H1 (cell line): ENCODE measurements around the gene PIGM. TPM values are rescaled to one million over a fixed set of nuclear protein-coding genes. Genes with fewer than 3 reads are reported as not detected.

ENCODE experiments used
- CTCF ChIA-PET: fragments of 300-600 bp; sonication (Branson Sonifier 250); formaldehyde crosslinking; loops from one replicate; lab custom pipeline; 2021; ENCODE audit not compliant: partially characterized antibody; lab: Charles Lee
- POLR2A ChIA-PET: fragments of 300-600 bp; sonication (Branson Sonifier 250); formaldehyde crosslinking; loops from one replicate; lab custom pipeline; 2021; ENCODE audit warnings: inconsistent platforms; ENCODE audit not compliant: partially characterized antibody; lab: Charles Lee
- DNase-seq, 2 experiments: peaks; one replicate each; pipeline versions ENCODE4 v3.0.0 to v3.0.0-alpha.2; 2010 to 2022; ENCODE audit warnings: low spot score in 2 of 2, low read depth in 1 of 2, mixed read lengths in 1 of 2
- FAIRE-seq: peaks from 2 replicates; lab custom pipeline; 2011; peaks lifted over from hg19 to GRCh38; lab: Jason Lieb, UNC
- H2AFZ ChIP-seq: 2 replicates; pipeline ENCODE4 v1.8.1; 2012; ENCODE audit warnings: low read length, inconsistent platforms
- H2AK5ac ChIP-seq: 2 replicates; pipeline ENCODE4 v1.6.1; 2013; ENCODE audit warnings: low read depth, low read length
- H2BK120ac ChIP-seq: replicated peaks from 2 replicates; pipeline ENCODE3; 2013; ENCODE audit warnings: low read depth, low read length, inconsistent platforms
- H2BK12ac ChIP-seq: 2 replicates; pipeline ENCODE4 v1.6.1; 2013; ENCODE audit warnings: low read depth, low read length
- H2BK15ac ChIP-seq: 2 replicates; pipeline ENCODE4 v1.6.1; 2013; ENCODE audit warnings: low read length
- H2BK20ac ChIP-seq: 2 replicates; pipeline ENCODE4 v1.6.1; 2013; ENCODE audit warnings: low read length
- H2BK5ac ChIP-seq: 2 replicates; pipeline ENCODE4 v1.6.1; 2013; ENCODE audit warnings: low read depth, low read length
- H3K14ac ChIP-seq: 2 replicates; pipeline ENCODE4 v1.6.1; 2013; ENCODE audit warnings: inconsistent platforms; ENCODE audit not compliant: insufficient read length
- H3K18ac ChIP-seq: 2 replicates; pipeline ENCODE4 v1.6.1; 2013; ENCODE audit warnings: low read length; ENCODE audit errors: extremely low read depth
- H3K23ac ChIP-seq: 2 replicates; pipeline ENCODE4 v1.6.1; 2013; ENCODE audit warnings: inconsistent platforms; ENCODE audit not compliant: insufficient read length
- H3K23me2 ChIP-seq: 2 replicates; pipeline ENCODE4 v1.6.1; 2013; ENCODE audit warnings: low read depth, low read length
- H3K27ac ChIP-seq: 2 replicates; pipeline ENCODE4 v1.6.1; 2011; ENCODE audit warnings: low read depth, low read length, inconsistent platforms
- H3K27me3 ChIP-seq, 4 experiments: replicated peaks in 1 of 4; 1 replicate in 1 of 4; 2 replicates in 3 of 4; pipeline versions ENCODE4 v1.6.1 to v1.8.1; 2011 to 2013; ENCODE audit warnings: low read length in 3 of 4, mild to moderate bottlenecking in 3 of 4, inconsistent platforms in 2 of 4, mixed read lengths in 2 of 4, moderate library complexity in 1 of 4; ENCODE audit not compliant: control insufficient read depth in 3 of 4, insufficient read depth in 3 of 4; ENCODE audit errors: extremely low read depth in 1 of 4
- H3K36me3 ChIP-seq, 4 experiments: 2 replicates each; pipeline versions ENCODE4 v1.6.1 to v1.8.1; 2011 to 2013; ENCODE audit warnings: mild to moderate bottlenecking in 4 of 4, low read length in 3 of 4, moderate library complexity in 2 of 4, control low read depth in 1 of 4, inconsistent platforms in 1 of 4; ENCODE audit not compliant: insufficient read depth in 4 of 4, control insufficient read depth in 2 of 4
- H3K4ac ChIP-seq: replicated peaks from 2 replicates; pipeline ENCODE3; 2013; ENCODE audit warnings: low read length, low read depth, mixed read lengths, inconsistent platforms; ENCODE audit not compliant: insufficient read length
- H3K4me1 ChIP-seq, 4 experiments: replicated peaks in 1 of 4; 1 replicate in 1 of 4; 2 replicates in 3 of 4; pipeline versions ENCODE4 v1.6.1 to v1.8.1; 2011 to 2013; ENCODE audit warnings: low read length in 3 of 4, inconsistent platforms in 2 of 4, mixed read lengths in 1 of 4; ENCODE audit not compliant: insufficient read depth in 4 of 4, control insufficient read depth in 3 of 4
- H3K4me2 ChIP-seq, 2 experiments: 2 replicates each; pipeline versions ENCODE4 v1.6.1 to v1.8.1; 2011 to 2013; ENCODE audit warnings: low read depth in 2 of 2, low read length in 2 of 2, control low read depth in 1 of 2, inconsistent platforms in 1 of 2, mild to moderate bottlenecking in 1 of 2; ENCODE audit not compliant: insufficient read depth in 1 of 2
- H3K4me3 ChIP-seq, 4 experiments: fragments of 200-600, 300-600 bp in 1 of 4; sonication (generic), shearing (Covaris generic), sonication (Bioruptor Twin) in 1 of 4; 2 replicates each; pipeline versions ENCODE4 v1.5.1 to v1.8.1; 2011 to 2016; ENCODE audit warnings: low read length in 4 of 4, low read depth in 3 of 4, control low read depth in 2 of 4, inconsistent platforms in 2 of 4, mild to moderate bottlenecking in 2 of 4, mixed read lengths in 1 of 4, moderate library complexity in 1 of 4; ENCODE audit not compliant: insufficient read depth in 2 of 4; ENCODE audit errors: extremely low read depth in 1 of 4
- H3K56ac ChIP-seq: replicated peaks from 2 replicates; pipeline ENCODE3; 2013; ENCODE audit warnings: low read depth, mild to moderate bottlenecking, mixed read lengths, low read length, inconsistent platforms; ENCODE audit not compliant: insufficient read length
- H3K79me1 ChIP-seq: 2 replicates; pipeline ENCODE4 v1.6.1; 2013; ENCODE audit warnings: low read depth, low read length, control low read depth
- H3K79me2 ChIP-seq, 2 experiments: 2 replicates each; pipeline versions ENCODE4 v1.6.1 to v1.8.1; 2012 to 2013; ENCODE audit warnings: low read length in 2 of 2, mild to moderate bottlenecking in 2 of 2, inconsistent platforms in 1 of 2; ENCODE audit not compliant: insufficient read depth in 2 of 2, control insufficient read depth in 1 of 2
- H3K9ac ChIP-seq, 4 experiments: replicated peaks in 1 of 4; 1 replicate in 1 of 4; 2 replicates in 3 of 4; pipeline versions ENCODE4 v1.6.1 to v1.8.1; 2011 to 2013; ENCODE audit warnings: low read depth in 3 of 4, low read length in 3 of 4, control low read depth in 2 of 4, mild to moderate bottlenecking in 2 of 4, moderate library complexity in 2 of 4, inconsistent platforms in 1 of 4; ENCODE audit errors: extremely low read depth in 1 of 4
- H3K9me3 ChIP-seq, 2 experiments: 2 replicates each; pipeline versions ENCODE4 v1.6.1 to v1.8.1; 2012 to 2013; ENCODE audit warnings: mild to moderate bottlenecking in 2 of 2, moderate library complexity in 2 of 2, control low read depth in 1 of 2, inconsistent platforms in 1 of 2, low read depth in 1 of 2, low read length in 1 of 2, mixed read lengths in 1 of 2; ENCODE audit not compliant: insufficient read depth in 2 of 2
- H4K20me1 ChIP-seq, 2 experiments: replicated peaks in 1 of 2; 2 replicates each; pipeline versions ENCODE3 to v1.8.1; 2011 to 2013; ENCODE audit warnings: inconsistent platforms in 2 of 2, low read length in 2 of 2, mild to moderate bottlenecking in 1 of 2; ENCODE audit not compliant: insufficient read depth in 2 of 2, control insufficient read depth in 1 of 2
- H4K5ac ChIP-seq: 2 replicates; pipeline ENCODE4 v1.6.1; 2013; ENCODE audit warnings: low read length, low read depth, mixed read lengths, inconsistent platforms; ENCODE audit not compliant: insufficient read length
- H4K8ac ChIP-seq: 2 replicates; pipeline ENCODE4 v1.8.0; 2013; ENCODE audit warnings: mild to moderate bottlenecking, moderate library complexity, low read length, inconsistent platforms; ENCODE audit not compliant: insufficient read depth; ENCODE audit errors: extremely low read depth
- H4K91ac ChIP-seq: replicated peaks from 2 replicates; pipeline ENCODE3; 2013; ENCODE audit warnings: low read length, mixed read lengths, inconsistent platforms; ENCODE audit not compliant: insufficient read length
- ASH2L ChIP-seq: fragments of 200-600, 300-600 bp; sonication (generic); IDR thresholded peaks from one replicate; pipeline ENCODE4 v1.7.1; 2017; ENCODE audit warnings: low read length
- HDAC6 ChIP-seq: IDR thresholded peaks from one replicate; pipeline ENCODE4 v1.7.1; 2012; ENCODE audit warnings: low read depth, mild to moderate bottlenecking, inconsistent platforms, low read length, moderate library complexity
- PHF8 ChIP-seq: fragments of 200-600 bp; sonication (generic); conservative IDR thresholded peaks from 2 replicates; pipeline ENCODE4 v1.7.1; 2012; ENCODE audit warnings: low read depth, mild to moderate bottlenecking, inconsistent platforms, low read length, moderate library complexity
- RAD21 ChIP-seq, 2 experiments: IDR thresholded peaks in 1 of 2; conservative IDR thresholded peaks in 1 of 2; 2 replicates each; pipeline ENCODE4 v1.6.1; 2011; ENCODE audit warnings: low read depth in 2 of 2, low read length in 2 of 2, improper control_type of control experiment in 1 of 2, inconsistent platforms in 1 of 2, mild to moderate bottlenecking in 1 of 2, moderate library complexity in 1 of 2
- SIRT6 ChIP-seq: IDR thresholded peaks from one replicate; pipeline ENCODE4 v1.7.1; 2012; ENCODE audit warnings: low read length, inconsistent platforms
- SUZ12 ChIP-seq: fragments of 200-600 bp; sonication (generic); IDR thresholded peaks from 2 replicates; pipeline ENCODE4 v1.6.1; 2012; ENCODE audit warnings: mild to moderate bottlenecking, inconsistent platforms, low read length, moderate library complexity, mixed read lengths
- YY1 ChIP-seq: IDR thresholded peaks from 2 replicates; pipeline ENCODE4 v1.6.1; 2011; ENCODE audit warnings: low read depth, mild to moderate bottlenecking, low read length
- WGBS, 2 experiments: shearing (Covaris generic) in 1 of 2; methylation state at CpG; one replicate each; pipeline versions ENCODE4 v1.1.6 to v1.1.7; 2013 to 2015; ENCODE audit warnings: low lambda C conversion rate in 2 of 2, mixed read lengths in 2 of 2, inconsistent platforms in 1 of 2, low coverage in 1 of 2, missing lambda C conversion rate in 1 of 2; ENCODE audit not compliant: insufficient replicate concordance in 2 of 2, insufficient coverage in 1 of 2, insufficient read length in 1 of 2; ENCODE audit errors: extremely low coverage in 1 of 2, missing lambda C conversion rate in 1 of 2; 5-methylcytosine and 5-hydroxymethylcytosine counted together
- polyA plus RNA-seq, 7 experiments: library from polyadenylated mRNA; depleted of rRNA in 3 of 7; stranded (reverse) in 5 of 7; unstranded in 2 of 7; fragments of >200 nt in 5 of 7; fragments of 200-250 nt in 2 of 7; gene quantifications; 1 replicate in 5 of 7; 2 replicates in 1 of 7; 4 replicates in 1 of 7; pipeline versions ENCODE4 v1.2.1 to v1.2.3, GENCODE V29; 2011 to 2013; ENCODE audit warnings: missing spikeins in 2 of 7, mixed read lengths in 2 of 7
- total RNA-seq: library from RNA; stranded (reverse); fragmentation: NEBNext Ultra II Directional; extraction: Animal tissue kit (Norgen Biotek cat#: 25700); gene quantifications from 2 replicates; pipeline ENCODE4 v1.2.1, GENCODE V29; 2021

The PIGM gene
- total and polyA plus RNA-seq, 2 of the 8 experiments (the other 6 are each of a cell fraction or from before 2014, with no cell fraction given) = 5.4 to 6.0 TPM

GRCh38 chr1:160064746-160065145, 33.0 kb upstream of the PIGM start:
- Histone ChIP-seq H3K4me3 (no peak overlapping the region), H3K18ac (no peak overlapping the region), H4K20me1 (no peaks in the 10 kb centered on the region), H3K14ac (no peak overlapping the region), H3K9me3 (no peaks in the 10 kb centered on the region), H2BK5ac (no peak overlapping the region), H4K5ac (no peak overlapping the region), H2BK120ac (no peak overlapping the region), H2BK12ac (no peak overlapping the region), H3K79me1 (no peaks in the 10 kb centered on the region), H3K56ac (no peak overlapping the region), H3K36me3 (no peaks in the 10 kb centered on the region), H4K8ac (no peak overlapping the region), H3K4ac (no peak overlapping the region), H3K79me2 (no peaks in the 10 kb centered on the region), H2BK15ac (0 out of 2 replicates have a peak overlapping the region, but pooled peaks have one; percentile 37), H3K4me2 (no peak overlapping the region), H2AK5ac (no peak overlapping the region), H3K23me2 (peaks cover 1% of the 10 kb centered on the region; the same call in 1 of the 2 replicates), H2BK20ac (no peak overlapping the region), H4K91ac (no peak overlapping the region), H3K23ac (no peak overlapping the region), H3K27me3 (peaks cover 0 to 6% (median 3%) of the 10 kb centered on the region in 4 experiments; a peak in 6 of 7 replicates), H3K4me1 (peaks cover 6 to 27% (median 17%) of the 10 kb centered on the region in 4 experiments), H3K27ac (no peak overlapping the region), H3K9ac (no peak overlapping the region), H2AFZ (no peak overlapping the region)
- no peak for FAIRE-seq
- 79% methylated on average over 3 of the region's 3 CpGs; no CpG with 5 or more reads in 1 of the 2 experiments for WGBS, 2 experiments
- DNase-seq = no peak
- ChIA-PET CTCF (interaction anchor here (2.0 to 50.1 kb wide), 3 partner anchors 7 to 61 kb away, joined by 5 to 1874 read pairs (median 1874); partner anchors contain the start of genes IGSF8, KCNJ10 and KCNJ9), POLR2A (no interaction called here)
- TF ChIP-seq SUZ12 (no peak), YY1 (no peak), RAD21 (IDR thresholded peaks at IDR 0.05 in 1 of 2, conservative IDR thresholded peaks at IDR 0.05 in 1 of 2; ENCODE audit: low read depth in 2 of 2, low read length in 2 of 2) (no peak), HDAC6 (no peak), SIRT6 (no peak), ASH2L (no peak), PHF8 (no peak)
